ENCODE results near the gene ZNF398. TPM values are rescaled to one million over a fixed set of nuclear protein-coding genes. Genes with fewer than 3 reads are reported as not detected.

The ZNF398 gene
- polyA plus RNA-seq, 1 donor from 2014 or later, result 8.6 TPM

- TF ChIP-seq REST (IDR thresholded peaks at IDR 0.05; ENCODE audit: borderline replicate concordance) (no peak), SMC3 (conservative IDR thresholded peaks at IDR 0.05; ENCODE audit: poor library complexity) (no peak)
Observed at GRCh38 chr7:149166630-149167352, 19.5 kb downstream of the ZNF398 start (continued).

- Histone ChIP-seq H3K36me3 (ENCODE audit: insufficient read depth, low read length) (peaks cover 2% of the 10 kb centered on the region), H3K9ac (ENCODE audit: low read length) (no peak overlapping the region), H3K4me2 (ENCODE audit: low read length) (no peak overlapping the region)
Observed at GRCh38 chr7:149171892-149172533, 24.8 kb downstream of the ZNF398 start.

More at GRCh38 chr7:149171892-149172533, 24.8 kb downstream of the ZNF398 start:
- Histone ChIP-seq H3K27me3 (ENCODE audit: insufficient read depth, low read depth, low read length) (no peaks in the 10 kb centered on the region), H2AFZ (ENCODE audit: low read depth, low read length) (no peak overlapping the region), H4K20me1 (ENCODE audit: insufficient read depth) (no peaks in the 10 kb centered on the region), H3K9me2 (ENCODE audit: insufficient read depth, low read length) (no peaks in the 10 kb centered on the region), H3K4me3 (ENCODE audit: low read length) (no peak overlapping the region), H3K27ac (ENCODE audit: low read length) (no peak overlapping the region), H3K79me2 (replicated peaks; ENCODE audit: insufficient read depth, low read length) (no peaks in the 10 kb centered on the region), H3F3A (ENCODE audit: insufficient read depth, low read length, poor library complexity, severe bottlenecking) (no peaks in the 10 kb centered on the region), H3K9me3 (ENCODE audit: low read length) (no peaks in the 10 kb centered on the region)
- TF ChIP-seq MXI1 (conservative IDR thresholded peaks at IDR 0.05; ENCODE audit: poor library complexity, severe bottlenecking) (no peak), EZH2 (IDR thresholded peaks at IDR 0.05; ENCODE audit: borderline replicate concordance, insufficient read depth, low read length, poor library complexity, severe bottlenecking) (no peak), REST (IDR thresholded peaks at IDR 0.05; ENCODE audit: borderline replicate concordance) (no peak), SMC3 (conservative IDR thresholded peaks at IDR 0.05; ENCODE audit: poor library complexity) (no peak), TAF1 (IDR thresholded peaks at IDR 0.05; ENCODE audit: low read depth) (no peak), EP300 (conservative IDR thresholded peaks at IDR 0.05; ENCODE audit: poor library complexity, severe bottlenecking) (no peak), CTCF (IDR thresholded peaks at IDR 0.05; ENCODE audit: poor library complexity, severe bottlenecking) (no peak), RAD21 (conservative IDR thresholded peaks at IDR 0.05) (no peak), POLR2AphosphoS5 (IDR thresholded peaks at IDR 0.05) (no peak)
